OCI-LY1 (cell line): ENCODE data around the gene NELL1.

Experiments used
- H2AFZ ChIP-seq: fragments of 200-600 bp; sonication (generic), shearing (Covaris generic); 2 replicates; pipeline ENCODE4 v1.6.0; 2014; ENCODE audit warnings: antibody characterized with exemption, mild to moderate bottlenecking, low read length
- H3F3A ChIP-seq: fragments of 200-600 bp; sonication (generic), shearing (Covaris generic); 2 replicates; pipeline ENCODE4 v1.6.0; 2014; ENCODE audit warnings: mild to moderate bottlenecking, antibody characterized with exemption, low read length, moderate library complexity; ENCODE audit not compliant: insufficient read depth
- H3K27ac ChIP-seq: fragments of 200-600 bp; sonication (generic); 2 replicates; pipeline ENCODE4 v1.5.1; 2014; ENCODE audit warnings: low read length, mixed run types, mild to moderate bottlenecking, low read depth; ENCODE audit not compliant: poor library complexity, severe bottlenecking
- H3K27me3 ChIP-seq: fragments of 200-600 bp; sonication (generic); 2 replicates; pipeline ENCODE4 v1.6.0; 2014; ENCODE audit warnings: antibody characterized with exemption, mild to moderate bottlenecking, low read length, moderate library complexity; ENCODE audit not compliant: insufficient read depth
- H3K36me3 ChIP-seq: fragments of 200-600 bp; sonication (generic); 2 replicates; pipeline ENCODE4 v1.6.1; 2014; ENCODE audit warnings: mild to moderate bottlenecking, antibody characterized with exemption, low read length, moderate library complexity, mixed read lengths; ENCODE audit not compliant: insufficient read depth
- H3K4me1 ChIP-seq: fragments of 200-600 bp; sonication (generic); 2 replicates; pipeline ENCODE4 v1.5.1; 2014; ENCODE audit warnings: mild to moderate bottlenecking, low read length, moderate library complexity; ENCODE audit not compliant: insufficient read depth, severe bottlenecking
- H3K4me2 ChIP-seq: fragments of 200-600 bp; sonication (generic), shearing (Covaris generic); 2 replicates; pipeline ENCODE4 v1.6.1; 2014; ENCODE audit warnings: low read length
- H3K4me3 ChIP-seq: fragments of 200-600 bp; sonication (generic); 2 replicates; pipeline ENCODE4 v1.5.1; 2014; ENCODE audit warnings: low read length, low read depth, mild to moderate bottlenecking, mixed read lengths; ENCODE audit not compliant: poor library complexity, severe bottlenecking
- H3K79me2 ChIP-seq: fragments of 200-600 bp; shearing (Covaris generic); 2 replicates; pipeline ENCODE4 v1.6.1; 2016; ENCODE audit warnings: mixed run types, low read length, mixed read lengths; ENCODE audit not compliant: insufficient read depth
- H3K9ac ChIP-seq: fragments of 200-600 bp; sonication (generic), shearing (Covaris generic); 2 replicates; pipeline ENCODE4 v1.6.1; 2014; ENCODE audit warnings: mild to moderate bottlenecking, low read length, mixed read lengths
- H3K9me2 ChIP-seq: fragments of 200-600 bp; sonication (generic), shearing (Covaris generic); 2 replicates; pipeline ENCODE4 v1.6.1; 2014; ENCODE audit warnings: low read depth, mild to moderate bottlenecking, low read length, mixed read lengths
- H3K9me3 ChIP-seq: fragments of 200-600 bp; shearing (Covaris generic); 2 replicates; pipeline ENCODE4 v1.6.1; 2014; ENCODE audit warnings: low read length, mixed read lengths
- H4K20me1 ChIP-seq: fragments of 200-600 bp; sonication (generic), shearing (Covaris generic); 2 replicates; pipeline ENCODE4 v1.6.0; 2016; ENCODE audit warnings: mild to moderate bottlenecking, low read length; ENCODE audit not compliant: insufficient read depth
- EZH2 ChIP-seq: fragments of 200-600 bp; sonication (generic), shearing (Covaris generic); IDR thresholded peaks from 2 replicates; pipeline ENCODE4 v1.8.0; 2017; ENCODE audit warnings: borderline replicate concordance, mixed run types, mild to moderate bottlenecking, antibody characterized with exemption, low read length, moderate library complexity, mixed read lengths
- TF ChIP-seq, protein P1 (sequence below): fragments of 200-600 bp; sonication (generic), shearing (Covaris generic); IDR thresholded peaks from 2 replicates; pipeline ENCODE4 v1.5.1; 2017; ENCODE audit warnings: mild to moderate bottlenecking, antibody characterized with exemption, low read length, moderate library complexity, mixed read lengths

The NELL1 gene

DNA sequence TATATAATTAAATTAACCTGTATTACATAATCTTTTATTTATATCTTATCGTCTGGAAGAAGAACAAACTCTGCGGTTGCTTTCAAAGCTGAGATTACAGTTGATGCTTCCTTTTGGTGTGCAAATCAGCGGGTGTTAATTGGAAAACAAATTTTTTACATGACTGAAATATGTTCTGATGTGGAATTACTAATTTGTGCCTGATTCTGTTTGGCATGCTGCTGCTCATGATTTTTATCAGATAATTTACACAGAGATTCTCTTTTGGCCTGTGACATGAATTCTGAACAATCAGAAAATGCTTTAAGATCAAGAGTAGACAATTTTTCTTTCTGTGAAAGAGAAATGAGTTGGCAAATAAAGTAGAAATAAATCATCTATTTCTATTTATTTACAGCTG is 510.8 kb downstream of the NELL1 start:
- H3K27ac ChIP-seq = no peak overlapping the region
- H2AFZ ChIP-seq = no peak overlapping the region
- H3K79me2 ChIP-seq = no peaks in the 10 kb centered on the region
- H3K27me3 ChIP-seq = no peaks in the 10 kb centered on the region
- H4K20me1 ChIP-seq = no peaks in the 10 kb centered on the region
- no peak for TF ChIP-seq EZH2
- TF ChIP-seq, protein P1, sequence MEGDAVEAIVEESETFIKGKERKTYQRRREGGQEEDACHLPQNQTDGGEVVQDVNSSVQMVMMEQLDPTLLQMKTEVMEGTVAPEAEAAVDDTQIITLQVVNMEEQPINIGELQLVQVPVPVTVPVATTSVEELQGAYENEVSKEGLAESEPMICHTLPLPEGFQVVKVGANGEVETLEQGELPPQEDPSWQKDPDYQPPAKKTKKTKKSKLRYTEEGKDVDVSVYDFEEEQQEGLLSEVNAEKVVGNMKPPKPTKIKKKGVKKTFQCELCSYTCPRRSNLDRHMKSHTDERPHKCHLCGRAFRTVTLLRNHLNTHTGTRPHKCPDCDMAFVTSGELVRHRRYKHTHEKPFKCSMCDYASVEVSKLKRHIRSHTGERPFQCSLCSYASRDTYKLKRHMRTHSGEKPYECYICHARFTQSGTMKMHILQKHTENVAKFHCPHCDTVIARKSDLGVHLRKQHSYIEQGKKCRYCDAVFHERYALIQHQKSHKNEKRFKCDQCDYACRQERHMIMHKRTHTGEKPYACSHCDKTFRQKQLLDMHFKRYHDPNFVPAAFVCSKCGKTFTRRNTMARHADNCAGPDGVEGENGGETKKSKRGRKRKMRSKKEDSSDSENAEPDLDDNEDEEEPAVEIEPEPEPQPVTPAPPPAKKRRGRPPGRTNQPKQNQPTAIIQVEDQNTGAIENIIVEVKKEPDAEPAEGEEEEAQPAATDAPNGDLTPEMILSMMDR = no peak
- H3K9me2 ChIP-seq = no peaks in the 10 kb centered on the region
- no peak overlapping the region for H3K4me3 ChIP-seq
- H3K4me2 ChIP-seq = no peak overlapping the region
- H3K9me3 ChIP-seq = no peaks in the 10 kb centered on the region
- no peaks in the 10 kb centered on the region for H3K4me1 ChIP-seq
- H3K9ac ChIP-seq = no peak overlapping the region
- no peaks in the 10 kb centered on the region for H3F3A ChIP-seq
- no peaks in the 10 kb centered on the region for H3K36me3 ChIP-seq

DNA sequence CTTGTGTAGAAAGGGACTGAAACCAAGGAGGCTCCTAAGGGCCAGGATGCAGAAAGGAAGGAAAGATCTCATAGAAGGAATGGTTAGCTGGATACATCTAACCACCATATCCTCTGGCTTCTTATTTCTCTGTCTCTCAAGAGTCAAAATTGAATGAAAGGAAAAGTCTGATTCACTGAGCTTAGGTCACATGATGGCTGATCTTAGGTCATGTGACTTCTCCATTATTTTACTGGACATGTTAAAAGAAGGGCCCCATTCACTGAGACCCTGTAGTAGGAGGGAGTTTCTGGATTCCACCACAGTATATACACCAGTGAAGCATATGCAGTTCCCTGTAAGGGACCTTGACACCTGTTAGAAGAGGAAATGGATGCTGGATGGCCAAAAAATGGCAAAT is 516.6 kb downstream of the NELL1 start:
- H3F3A ChIP-seq = no peaks in the 10 kb centered on the region
- no peaks in the 10 kb centered on the region for H3K4me1 ChIP-seq
- TF ChIP-seq, protein P1 = no peak
- no peak for TF ChIP-seq EZH2

DNA sequence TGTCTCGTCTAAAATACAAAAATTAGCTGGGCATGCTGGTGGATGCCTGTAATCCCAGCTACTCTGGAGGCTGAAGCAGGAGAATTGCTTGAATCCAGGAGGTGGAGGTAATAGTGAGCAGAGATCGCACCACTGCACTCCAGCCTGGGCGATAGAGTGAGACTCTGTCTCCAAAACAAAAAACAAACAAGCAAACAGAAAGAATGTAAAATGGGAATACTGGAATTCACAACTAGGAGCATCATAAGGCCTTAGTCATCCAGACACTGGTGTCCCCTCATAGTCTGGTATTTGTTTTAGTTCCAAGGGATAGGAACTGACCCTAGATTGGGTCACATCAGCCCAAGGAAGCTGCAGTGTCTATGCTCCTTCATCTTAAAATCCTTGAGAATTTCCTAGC is 520.8 kb downstream of the NELL1 start:
- Histone ChIP-seq H3K9ac (no peak overlapping the region), H4K20me1 (no peaks in the 10 kb centered on the region), H3K36me3 (no peaks in the 10 kb centered on the region), H3F3A (no peaks in the 10 kb centered on the region), H3K4me3 (no peak overlapping the region), H3K4me1 (no peaks in the 10 kb centered on the region), H2AFZ (no peak overlapping the region), H3K9me3 (no peaks in the 10 kb centered on the region), H3K27me3 (no peaks in the 10 kb centered on the region), H3K79me2 (no peaks in the 10 kb centered on the region), H3K27ac (no peak overlapping the region), H3K9me2 (no peaks in the 10 kb centered on the region), H3K4me2 (no peak overlapping the region)
- TF ChIP-seq EZH2 = no peak
- TF ChIP-seq, protein P1 = no peak

More for the DNA sequence above, 516.6 kb downstream of the NELL1 start:
- Histone ChIP-seq H3K9ac (no peak overlapping the region), H3K36me3 (no peaks in the 10 kb centered on the region), H4K20me1 (no peaks in the 10 kb centered on the region), H3K27ac (no peak overlapping the region), H3K4me2 (no peak overlapping the region), H2AFZ (no peak overlapping the region), H3K9me3 (no peaks in the 10 kb centered on the region), H3K79me2 (no peaks in the 10 kb centered on the region), H3K27me3 (no peaks in the 10 kb centered on the region), H3K4me3 (no peak overlapping the region), H3K9me2 (no peaks in the 10 kb centered on the region)
